OCI-LY7 (cell line): Measurements from ENCODE around the gene TRHDE. TPM values are rescaled to one million over a fixed set of nuclear protein-coding genes. Genes with fewer than 3 reads are reported as not detected.

Experiments
- BruUV-seq: library from RNA; stranded (reverse); fragments of 400-500 nt; replicated peaks from 2 replicates; lab custom pipeline; 2021; lab: Mats Ljungman, UMichigan
- CTCF ChIA-PET: fragments of 300-600 bp; sonication (Branson Sonifier 250); formaldehyde crosslinking; loops from one replicate; lab custom pipeline; 2022; ENCODE audit warnings: antibody characterized with exemption; ENCODE audit not compliant: unreplicated experiment; lab: Charles Lee
- POLR2A ChIA-PET: fragments of 300-600 bp; sonication (Branson Sonifier 250); formaldehyde crosslinking; loops from one replicate; lab custom pipeline; 2022; ENCODE audit warnings: antibody characterized with exemption; lab: Charles Lee
- DNase-seq: peaks from one replicate; pipeline ENCODE4 v3.0.0-alpha.2; 2015; ENCODE audit warnings: low spot score
- H2AFZ ChIP-seq: fragments of 200-600 bp; sonication (generic), shearing (Covaris generic); 2 replicates; pipeline ENCODE4 v1.6.1; 2014; ENCODE audit warnings: mild to moderate bottlenecking, antibody characterized with exemption, low read length, moderate library complexity
- H3K27ac ChIP-seq: fragments of 200-600 bp; sonication (generic); 2 replicates; pipeline ENCODE4 v1.5.1; 2014; ENCODE audit warnings: mixed run types, low read depth, mild to moderate bottlenecking, moderate library complexity, low read length, inconsistent platforms; ENCODE audit not compliant: poor library complexity, severe bottlenecking
- H3K36me3 ChIP-seq: fragments of 200-600 bp; sonication (generic); 2 replicates; pipeline ENCODE4 v1.6.1; 2014; ENCODE audit warnings: mild to moderate bottlenecking, antibody characterized with exemption, low read length, moderate library complexity, mixed read lengths; ENCODE audit not compliant: insufficient read depth
- H3K4me1 ChIP-seq: fragments of 200-600 bp; sonication (generic); 2 replicates; pipeline ENCODE4 v1.5.1; 2014; ENCODE audit warnings: mild to moderate bottlenecking, low read length; ENCODE audit not compliant: insufficient read depth, poor library complexity, severe bottlenecking
- H3K4me2 ChIP-seq: fragments of 200-600 bp; sonication (generic); 2 replicates; pipeline ENCODE4 v1.6.1; 2014; ENCODE audit warnings: mild to moderate bottlenecking, low read length
- H3K4me3 ChIP-seq: fragments of 200-600 bp; sonication (generic); 2 replicates; pipeline ENCODE4 v1.5.1; 2014; ENCODE audit warnings: mild to moderate bottlenecking, low read depth, low read length; ENCODE audit not compliant: poor library complexity, severe bottlenecking
- H3K79me2 ChIP-seq: fragments of 200-600 bp; sonication (generic); 2 replicates; pipeline ENCODE4 v1.6.1; 2016; ENCODE audit warnings: low read depth, mild to moderate bottlenecking, low read length, moderate library complexity, mixed read lengths; ENCODE audit not compliant: insufficient read depth
- H3K9me2 ChIP-seq: fragments of 200-600 bp; sonication (generic); 2 replicates; pipeline ENCODE4 v1.6.1; 2016; ENCODE audit warnings: mild to moderate bottlenecking, low read length, mixed read lengths; ENCODE audit not compliant: insufficient read depth
- H3K9me3 ChIP-seq: fragments of 200-600 bp; sonication (generic); 2 replicates; pipeline ENCODE4 v1.6.1; 2014; ENCODE audit warnings: mild to moderate bottlenecking, mixed run types, low read length, mixed read lengths
- H4K20me1 ChIP-seq: fragments of 200-600 bp; sonication (generic); 2 replicates; pipeline ENCODE4 v1.6.1; 2014; ENCODE audit warnings: mild to moderate bottlenecking, antibody characterized with exemption, low read length, moderate library complexity, mixed read lengths; ENCODE audit not compliant: insufficient read depth
- CTCF ChIP-seq: fragments of 200-600 bp; sonication (generic); conservative IDR thresholded peaks from 2 replicates; pipeline ENCODE4 v1.5.1; 2014; ENCODE audit warnings: mild to moderate bottlenecking, antibody characterized with exemption, low read length, moderate library complexity, mixed read lengths
- EZH2phosphoT487 ChIP-seq: fragments of 200-600 bp; sonication (generic); IDR thresholded peaks from 2 replicates; pipeline ENCODE4 v1.6.1; 2018; ENCODE audit warnings: low read depth, borderline replicate concordance, mild to moderate bottlenecking, mixed run types, antibody characterized with exemption, low read length, moderate library complexity, mixed read lengths
- intact Hi-C: fragments of 100-400 bp; cut with micrococcal nuclease; formaldehyde crosslinking; loops from one replicate; pipeline ENCODE4 v1.10.0; 2022; ENCODE audit not compliant: unreplicated experiment
- total RNA-seq, 2 experiments: library from RNA; depleted of rRNA in 1 of 2; stranded (reverse); fragments of >200 nt in 1 of 2; shearing (Covaris generic) in 1 of 2; gene quantifications; 2 replicates each; pipeline ENCODE4 v1.2.3, GENCODE V29; 2014 to 2022

TRHDE gene
- total RNA-seq, 2 experiments from 2014 or later: not detected

GRCh38 chr12:72272731-72273498, 745 bp downstream of the TRHDE start:
- Histone ChIP-seq H2AFZ (no peak overlapping the region), H3K79me2 (no peaks in the 10 kb centered on the region), H3K36me3 (no peaks in the 10 kb centered on the region), H3K4me3 (no peak overlapping the region), H3K9me2 (no peaks in the 10 kb centered on the region), H4K20me1 (no peaks in the 10 kb centered on the region), H3K9me3 (no peaks in the 10 kb centered on the region), H3K27ac (no peak overlapping the region), H3K4me2 (no peak overlapping the region), H3K4me1 (no peaks in the 10 kb centered on the region)
- BruUV-seq: no TSS peak
- POLR2A ChIA-PET: no interaction called here
- TF ChIP-seq EZH2phosphoT487: no peak
- no peak for TF ChIP-seq CTCF
- no peak for DNase-seq
- CTCF ChIA-PET: no interaction called here
- intact Hi-C loops: no loop called here

GRCh38 chr12:72273499-72273837, 1.3 kb downstream of the TRHDE start:
- ChIA-PET POLR2A (no interaction called here), CTCF (no interaction called here)
- Histone ChIP-seq H3K27ac (no peak overlapping the region), H3K79me2 (no peaks in the 10 kb centered on the region), H3K9me3 (no peaks in the 10 kb centered on the region), H3K4me1 (no peaks in the 10 kb centered on the region), H3K9me2 (no peaks in the 10 kb centered on the region), H3K4me3 (no peak overlapping the region), H4K20me1 (no peaks in the 10 kb centered on the region), H2AFZ (no peak overlapping the region), H3K4me2 (no peak overlapping the region), H3K36me3 (no peaks in the 10 kb centered on the region)
- intact Hi-C loops: no loop called here
- TF ChIP-seq EZH2phosphoT487: no peak
- TF ChIP-seq CTCF: no peak
- no TSS peak for BruUV-seq
- no peak for DNase-seq

GRCh38 chr12:72273851-72274351, 1.7 kb downstream of the TRHDE start:
- CTCF ChIA-PET: no interaction called here
- H4K20me1 ChIP-seq: no peaks in the 10 kb centered on the region
- H3K9me3 ChIP-seq: no peaks in the 10 kb centered on the region
- no peak overlapping the region for H3K4me2 ChIP-seq
- no peak overlapping the region for H3K27ac ChIP-seq
- H3K4me3 ChIP-seq: no peak overlapping the region
- no peak for DNase-seq
- POLR2A ChIA-PET: no interaction called here
- intact Hi-C loops: no loop called here
- no peaks in the 10 kb centered on the region for H3K9me2 ChIP-seq
- no peaks in the 10 kb centered on the region for H3K4me1 ChIP-seq
- H3K79me2 ChIP-seq: no peaks in the 10 kb centered on the region
- BruUV-seq: no TSS peak
- no peak overlapping the region for H2AFZ ChIP-seq
- no peak for TF ChIP-seq EZH2phosphoT487
- no peak for TF ChIP-seq CTCF
- H3K36me3 ChIP-seq: no peaks in the 10 kb centered on the region
